Measurements from ENCODE around the gene NACA.

NACA gene
- total RNA-seq = 355 to 529 (median 449) reads per million in 3 donors

DNA sequence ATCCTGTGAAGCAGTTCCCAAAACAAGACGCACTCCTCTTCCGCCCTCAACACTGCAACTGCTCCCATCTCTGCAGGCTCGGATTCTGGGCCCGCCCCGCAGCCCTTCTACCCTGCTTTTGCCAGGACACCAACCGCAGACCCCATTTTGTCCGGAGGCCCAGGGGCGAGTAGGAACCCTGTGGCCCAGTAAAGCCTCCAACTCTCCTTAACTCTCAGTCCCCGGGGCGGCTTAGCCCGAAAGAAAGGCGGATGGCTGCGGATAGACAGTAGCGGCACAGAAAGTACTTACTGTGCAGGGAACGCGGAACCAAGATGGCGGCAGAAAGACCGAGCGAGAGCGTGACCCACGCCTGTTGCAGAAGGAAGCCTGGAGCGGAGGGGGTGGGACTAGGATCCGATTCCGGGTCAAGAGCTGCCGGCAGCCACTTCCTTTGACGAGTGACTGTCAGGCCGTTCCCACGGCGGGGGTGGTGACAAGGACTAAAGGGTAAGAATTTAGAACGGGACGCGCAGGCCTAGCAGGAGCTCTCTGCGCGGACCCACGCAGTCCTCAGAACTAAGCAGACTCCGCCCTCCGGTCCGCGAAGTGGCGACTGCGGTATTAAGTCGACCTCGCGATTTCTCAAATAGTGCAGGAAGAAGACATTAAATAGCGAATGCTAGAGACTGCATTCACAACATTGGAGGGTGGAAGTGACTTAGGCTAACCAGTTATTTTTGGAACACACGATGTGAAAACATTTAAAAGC is at the start of gene NACA:
Gene NACA, minus strand, starts transcription at position 328 of the 751 bp plus-strand sequence. CDS start 778 bp downstream, outside the sequence.
- Histone ChIP-seq H3K27me3 (replicated peaks; ENCODE audit: control insufficient read depth, insufficient read depth, low read length, poor library complexity, severe bottlenecking) (no peaks in the 10 kb centered on the region), H3K4me1 (ENCODE audit: control insufficient read depth, insufficient read depth, low read length, poor library complexity, severe bottlenecking) (peaks cover 42% of the 10 kb centered on the region), H3K27ac (ENCODE audit: insufficient read depth, low read length, poor library complexity, severe bottlenecking) (peak within 1 kb of the TSS; percentile 79), H3K36me3 (ENCODE audit: control insufficient read depth, insufficient read depth, low read length) (peaks cover 18% of the 10 kb centered on the region), H3K4me3 (ENCODE audit: insufficient read depth, low read depth, low read length, poor library complexity, severe bottlenecking) (peak within 1 kb of the TSS; percentile 93), H3K9me3 (ENCODE audit: control insufficient read depth, low read length) (no peaks in the 10 kb centered on the region)
- peak; percentile 94 to 98 (median 97) for DNase-seq

DNA sequence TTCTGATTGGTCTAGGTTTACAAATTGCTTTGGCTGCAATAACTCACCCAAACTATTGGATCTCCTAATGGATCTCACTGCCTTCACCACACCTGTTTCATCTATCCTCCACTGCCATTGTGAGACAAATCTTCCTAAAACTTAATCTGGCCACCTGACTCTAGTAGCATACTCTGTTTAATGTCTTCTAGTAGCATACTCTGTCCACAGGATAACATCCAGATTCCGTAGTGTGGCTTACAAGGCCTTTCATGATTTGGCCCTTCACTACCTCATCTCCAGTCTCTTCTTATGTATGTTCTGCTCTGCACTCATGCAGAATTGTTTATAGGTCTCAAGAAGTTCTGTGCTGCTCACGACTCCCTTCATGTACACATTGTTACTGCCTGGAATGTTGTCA is 48.0 kb upstream of the NACA start:
- H3K4me3 ChIP-seq (ENCODE audit: insufficient read depth, low read depth, low read length, poor library complexity, severe bottlenecking) = no peak overlapping the region
- H3K9me3 ChIP-seq (ENCODE audit: control insufficient read depth, low read length) = no peaks in the 10 kb centered on the region
- no peaks in the 10 kb centered on the region for H3K4me1 ChIP-seq (ENCODE audit: control insufficient read depth, insufficient read depth, low read length, poor library complexity, severe bottlenecking)

GRCh38 chr12:56772625-56773024 is 47.5 kb upstream of the NACA start:
- Histone ChIP-seq H3K27ac (ENCODE audit: insufficient read depth, low read length, poor library complexity, severe bottlenecking) (no peak overlapping the region), H3K9me3 (ENCODE audit: control insufficient read depth, low read length) (no peaks in the 10 kb centered on the region), H3K4me3 (ENCODE audit: insufficient read depth, low read depth, low read length, poor library complexity, severe bottlenecking) (no peak overlapping the region), H3K4me1 (ENCODE audit: control insufficient read depth, insufficient read depth, low read length, poor library complexity, severe bottlenecking) (no peaks in the 10 kb centered on the region), H3K27me3 (replicated peaks; ENCODE audit: control insufficient read depth, insufficient read depth, low read length, poor library complexity, severe bottlenecking) (no peaks in the 10 kb centered on the region), H3K36me3 (ENCODE audit: control insufficient read depth, insufficient read depth, low read length) (no peaks in the 10 kb centered on the region)
- no peak for DNase-seq

More for the DNA sequence above, 48.0 kb upstream of the NACA start:
- Histone ChIP-seq H3K27me3 (replicated peaks; ENCODE audit: control insufficient read depth, insufficient read depth, low read length, poor library complexity, severe bottlenecking) (no peaks in the 10 kb centered on the region), H3K27ac (ENCODE audit: insufficient read depth, low read length, poor library complexity, severe bottlenecking) (no peak overlapping the region), H3K36me3 (ENCODE audit: control insufficient read depth, insufficient read depth, low read length) (no peaks in the 10 kb centered on the region)
- DNase-seq = no peak

DNA sequence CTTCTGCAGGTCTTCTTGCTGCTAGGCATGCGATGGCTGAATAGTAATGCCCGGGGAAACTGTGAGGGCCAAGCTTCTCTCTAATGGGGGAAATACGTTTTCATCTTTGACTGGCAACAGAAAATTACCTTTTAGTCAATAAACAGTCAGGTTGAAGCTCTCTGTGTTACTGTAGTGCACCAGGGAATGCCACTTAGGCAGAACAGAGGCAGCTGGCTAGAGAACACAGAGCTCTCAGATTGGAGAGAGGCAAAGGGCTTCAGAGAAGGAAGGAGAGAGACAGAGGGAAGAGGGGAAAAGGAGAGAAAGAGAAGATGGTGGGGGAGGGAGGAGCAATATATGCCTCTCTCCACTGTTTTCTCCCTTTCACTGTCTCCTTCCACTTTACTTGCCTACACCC is 44.8 kb upstream of the NACA start:
- no peak overlapping the region for H3K27ac ChIP-seq (ENCODE audit: insufficient read depth, low read length, poor library complexity, severe bottlenecking)
- H3K27me3 ChIP-seq (replicated peaks; ENCODE audit: control insufficient read depth, insufficient read depth, low read length, poor library complexity, severe bottlenecking) = no peaks in the 10 kb centered on the region
- H3K36me3 ChIP-seq (ENCODE audit: control insufficient read depth, insufficient read depth, low read length) = no peaks in the 10 kb centered on the region
- H3K4me3 ChIP-seq (ENCODE audit: insufficient read depth, low read depth, low read length, poor library complexity, severe bottlenecking) = no peak overlapping the region
- H3K4me1 ChIP-seq (ENCODE audit: control insufficient read depth, insufficient read depth, low read length, poor library complexity, severe bottlenecking) = no peaks in the 10 kb centered on the region
- no peak for DNase-seq
- H3K9me3 ChIP-seq (ENCODE audit: control insufficient read depth, low read length) = no peaks in the 10 kb centered on the region

- Histone ChIP-seq H3K27me3 (replicated peaks; ENCODE audit: control insufficient read depth, insufficient read depth, low read length, poor library complexity, severe bottlenecking) (no peaks in the 10 kb centered on the region), H3K4me1 (ENCODE audit: control insufficient read depth, insufficient read depth, low read length, poor library complexity, severe bottlenecking) (no peaks in the 10 kb centered on the region), H3K27ac (ENCODE audit: insufficient read depth, low read length, poor library complexity, severe bottlenecking) (no peak overlapping the region), H3K36me3 (ENCODE audit: control insufficient read depth, insufficient read depth, low read length) (no peaks in the 10 kb centered on the region), H3K4me3 (ENCODE audit: insufficient read depth, low read depth, low read length, poor library complexity, severe bottlenecking) (no peak overlapping the region), H3K9me3 (ENCODE audit: control insufficient read depth, low read length) (no peaks in the 10 kb centered on the region)
- DNase-seq = no peak
These were observed 43.3 kb upstream of the NACA start for GRCh38 chr12:56768424-56768823.

- Histone ChIP-seq H3K27ac (ENCODE audit: insufficient read depth, low read length, poor library complexity, severe bottlenecking) (no peak overlapping the region), H3K9me3 (ENCODE audit: control insufficient read depth, low read length) (no peaks in the 10 kb centered on the region), H3K36me3 (ENCODE audit: control insufficient read depth, insufficient read depth, low read length) (no peaks in the 10 kb centered on the region), H3K27me3 (replicated peaks; ENCODE audit: control insufficient read depth, insufficient read depth, low read length, poor library complexity, severe bottlenecking) (no peaks in the 10 kb centered on the region), H3K4me3 (ENCODE audit: insufficient read depth, low read depth, low read length, poor library complexity, severe bottlenecking) (no peak overlapping the region), H3K4me1 (ENCODE audit: control insufficient read depth, insufficient read depth, low read length, poor library complexity, severe bottlenecking) (no peaks in the 10 kb centered on the region)
- no peak for DNase-seq
These were observed 41.4 kb upstream of the NACA start for GRCh38 chr12:56766535-56766934.

DNA sequence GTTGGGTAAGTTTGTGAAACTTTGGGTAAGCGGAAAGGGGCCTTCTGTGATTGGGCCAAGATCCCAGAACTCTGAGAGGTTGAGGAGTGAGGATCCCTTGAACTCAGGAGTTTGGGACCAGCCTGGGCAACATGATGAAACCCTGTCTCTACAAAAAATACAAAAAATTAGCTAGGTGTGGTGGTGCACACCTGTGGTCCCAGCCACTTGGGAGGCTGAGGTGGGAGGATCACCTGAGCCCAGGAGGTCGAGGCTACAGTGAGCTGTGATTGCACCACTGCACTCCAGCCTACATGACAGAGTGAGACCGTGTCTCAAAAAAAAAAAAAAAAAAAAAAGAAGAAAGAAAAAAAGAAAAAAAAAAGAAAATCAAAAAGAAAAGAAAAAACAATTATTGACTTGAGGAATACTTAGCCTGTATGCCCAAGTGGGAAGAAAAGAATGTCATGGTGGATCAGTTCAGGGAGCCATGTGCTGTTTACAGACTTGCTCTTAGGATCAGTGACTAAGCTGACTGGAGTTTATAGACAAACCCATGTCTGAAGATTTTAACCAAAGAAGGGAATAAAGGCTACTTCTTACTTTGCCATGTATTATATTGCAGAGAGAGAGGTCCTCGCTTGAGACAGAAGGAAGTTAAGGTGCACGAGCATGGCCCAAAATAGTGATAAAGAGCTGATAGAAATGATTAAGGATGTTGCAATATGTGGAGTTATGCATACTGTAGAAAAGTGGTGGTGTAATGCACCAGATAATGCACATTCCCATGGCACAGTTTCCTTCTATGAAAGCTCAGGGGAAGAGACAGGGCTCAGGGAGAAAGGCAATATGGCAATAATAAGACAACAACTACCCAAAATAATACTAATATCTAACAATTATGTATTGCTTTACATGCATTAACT is 38.9 kb upstream of the NACA start:
- Histone ChIP-seq H3K4me1 (ENCODE audit: control insufficient read depth, insufficient read depth, low read length, poor library complexity, severe bottlenecking) (no peaks in the 10 kb centered on the region), H3K9me3 (ENCODE audit: control insufficient read depth, low read length) (no peaks in the 10 kb centered on the region), H3K27ac (ENCODE audit: insufficient read depth, low read length, poor library complexity, severe bottlenecking) (no peak overlapping the region), H3K36me3 (ENCODE audit: control insufficient read depth, insufficient read depth, low read length) (no peaks in the 10 kb centered on the region), H3K27me3 (replicated peaks; ENCODE audit: control insufficient read depth, insufficient read depth, low read length, poor library complexity, severe bottlenecking) (no peaks in the 10 kb centered on the region), H3K4me3 (ENCODE audit: insufficient read depth, low read depth, low read length, poor library complexity, severe bottlenecking) (no peak overlapping the region)
- no peak for DNase-seq

GRCh38 chr12:56761812-56762211 is 36.7 kb upstream of the NACA start:
- no peak for DNase-seq
- no peaks in the 10 kb centered on the region for H3K27me3 ChIP-seq (replicated peaks; ENCODE audit: control insufficient read depth, insufficient read depth, low read length, poor library complexity, severe bottlenecking)
- no peak overlapping the region for H3K27ac ChIP-seq (ENCODE audit: insufficient read depth, low read length, poor library complexity, severe bottlenecking)
- H3K9me3 ChIP-seq (ENCODE audit: control insufficient read depth, low read length) = no peaks in the 10 kb centered on the region
- no peak overlapping the region for H3K4me3 ChIP-seq (ENCODE audit: insufficient read depth, low read depth, low read length, poor library complexity, severe bottlenecking)
- H3K36me3 ChIP-seq (ENCODE audit: control insufficient read depth, insufficient read depth, low read length) = no peaks in the 10 kb centered on the region
- H3K4me1 ChIP-seq (ENCODE audit: control insufficient read depth, insufficient read depth, low read length, poor library complexity, severe bottlenecking) = no peaks in the 10 kb centered on the region

DNA sequence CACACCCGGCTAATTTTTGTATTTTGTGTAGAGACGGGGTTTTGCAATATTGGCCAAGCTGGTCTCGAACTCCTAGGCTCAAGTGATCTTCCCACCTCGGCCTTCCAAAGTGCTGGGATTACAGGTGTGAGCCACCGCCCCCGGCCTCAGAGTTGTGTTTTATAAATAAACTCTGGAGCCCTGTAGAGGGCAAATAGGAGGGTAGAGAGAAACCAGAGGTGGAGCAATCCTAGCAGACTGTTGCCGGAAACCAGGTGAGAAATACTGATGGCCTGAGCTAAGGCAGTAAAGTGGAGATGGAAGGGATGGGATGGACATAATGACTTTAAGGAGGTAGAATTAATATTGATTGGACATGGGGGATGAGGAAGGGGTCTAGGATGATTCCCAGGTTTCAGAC is 35.4 kb upstream of the NACA start:
- no peak for DNase-seq
- no peaks in the 10 kb centered on the region for H3K4me1 ChIP-seq (ENCODE audit: control insufficient read depth, insufficient read depth, low read length, poor library complexity, severe bottlenecking)
- H3K9me3 ChIP-seq (ENCODE audit: control insufficient read depth, low read length) = no peaks in the 10 kb centered on the region
- no peaks in the 10 kb centered on the region for H3K36me3 ChIP-seq (ENCODE audit: control insufficient read depth, insufficient read depth, low read length)
- no peaks in the 10 kb centered on the region for H3K27me3 ChIP-seq (replicated peaks; ENCODE audit: control insufficient read depth, insufficient read depth, low read length, poor library complexity, severe bottlenecking)
- no peak overlapping the region for H3K4me3 ChIP-seq (ENCODE audit: insufficient read depth, low read depth, low read length, poor library complexity, severe bottlenecking)
- H3K27ac ChIP-seq (ENCODE audit: insufficient read depth, low read length, poor library complexity, severe bottlenecking) = no peak overlapping the region

All from effector memory CD4-positive, alpha-beta T cell (primary cell).